HEK293T (cell line): ENCODE data around the gene DMRT1.
"Not testable (repeated sequence)": the region's sequence is repeated elsewhere in the genome, so short reads cannot be mapped to it uniquely, and the experiment has no call there.

Experiments
- CTCF ChIA-PET: fragments of 350-600 bp; formaldehyde crosslinking; extraction: SDS; loops from one replicate; lab custom pipeline; 2021; ENCODE audit warnings: antibody characterized with exemption, inconsistent platforms; lab: Yijun Ruan, JAX
- POLR2A ChIA-PET: fragments of 350-600 bp; formaldehyde crosslinking; extraction: SDS; loops from one replicate; lab custom pipeline; 2020; ENCODE audit warnings: antibody characterized with exemption, inconsistent platforms; lab: Yijun Ruan, JAX
- DNase-seq: peaks from one replicate; pipeline ENCODE4 v3.0.0; 2012; ENCODE audit warnings: mixed read lengths; ENCODE audit errors: extremely low spot score
- ARNT ChIP-seq: fragments of 450-650 bp; IDR thresholded peaks from 2 replicates; pipeline ENCODE4 v1.6.1; 2017; ENCODE audit warnings: mild to moderate bottlenecking
- BHLHE40 ChIP-seq: fragments of 450-650 bp; IDR thresholded peaks from 2 replicates; pipeline ENCODE4 v1.6.1; 2016; ENCODE audit warnings: mild to moderate bottlenecking, moderate library complexity, borderline replicate concordance
- CTBP1 ChIP-seq: fragments of 450-650 bp; IDR thresholded peaks from 2 replicates; pipeline ENCODE4 v1.6.1; 2016; ENCODE audit warnings: borderline replicate concordance
- ELF4 ChIP-seq: fragments of 450-650 bp; IDR thresholded peaks from 2 replicates; pipeline ENCODE4 v1.6.1; 2017; ENCODE audit warnings: antibody characterized with exemption
- FOXA1 ChIP-seq: fragments of 450-650 bp; IDR thresholded peaks from 2 replicates; pipeline ENCODE4 v1.6.1; 2016; ENCODE audit warnings: mild to moderate bottlenecking
- FOXK2 ChIP-seq: fragments of 450-650 bp; IDR thresholded peaks from 2 replicates; pipeline ENCODE4 v1.6.1; 2016; ENCODE audit warnings: mild to moderate bottlenecking
- FOXM1 ChIP-seq: fragments of 450-650 bp; IDR thresholded peaks from 2 replicates; pipeline ENCODE4 v1.6.1; 2017; ENCODE audit warnings: mild to moderate bottlenecking, borderline replicate concordance
- HDGF ChIP-seq: fragments of 450-650 bp; IDR thresholded peaks from 2 replicates; pipeline ENCODE4 v1.6.1; 2017; ENCODE audit warnings: antibody characterized with exemption, borderline replicate concordance
- L3MBTL2 ChIP-seq: fragments of 450-650 bp; conservative IDR thresholded peaks from 2 replicates; pipeline ENCODE4 v1.6.1; 2016; ENCODE audit warnings: mild to moderate bottlenecking
- LEF1 ChIP-seq: fragments of 450-650 bp; IDR thresholded peaks from 2 replicates; pipeline ENCODE4 v1.6.1; 2017; ENCODE audit warnings: mild to moderate bottlenecking, borderline replicate concordance
- NFRKB ChIP-seq: fragments of 450-650 bp; IDR thresholded peaks from 2 replicates; pipeline ENCODE4 v1.6.1; 2016; ENCODE audit warnings: mild to moderate bottlenecking, moderate library complexity
- PKNOX1 ChIP-seq: fragments of 450-650 bp; IDR thresholded peaks from 2 replicates; pipeline ENCODE4 v1.6.1; 2016
- SP1 ChIP-seq: fragments of 450-650 bp; IDR thresholded peaks from 2 replicates; pipeline ENCODE4 v1.6.1; 2017
- SUZ12 ChIP-seq: fragments of 450-650 bp; IDR thresholded peaks from 2 replicates; pipeline ENCODE4 v1.6.1; 2016; ENCODE audit warnings: mild to moderate bottlenecking
- TARDBP ChIP-seq: fragments of 450-650 bp; IDR thresholded peaks from 2 replicates; pipeline ENCODE4 v1.6.1; 2016
- ZNF384 ChIP-seq: fragments of 450-650 bp; IDR thresholded peaks from 2 replicates; pipeline ENCODE4 v1.6.1; 2016

Gene DMRT1

GRCh38 chr9:859251-859650 lies 17.8 kb downstream of the DMRT1 start:
- POLR2A ChIA-PET: no interaction called here
- CTCF ChIA-PET: no interaction called here
- DNase-seq: no peak
- no peak for TF ChIP-seq FOXM1
- no peak for TF ChIP-seq ARNT
- TF ChIP-seq ELF4: no peak
- TF ChIP-seq FOXA1: no peak
- TF ChIP-seq SP1: no peak
- TF ChIP-seq NFRKB: no peak
- no peak for TF ChIP-seq ZNF384
- no peak for TF ChIP-seq PKNOX1
- TF ChIP-seq TARDBP: no peak
- TF ChIP-seq HDGF: no peak
- no peak for TF ChIP-seq SUZ12
- no peak for TF ChIP-seq BHLHE40
- TF ChIP-seq LEF1: no peak
- TF ChIP-seq CTBP1: no peak
- TF ChIP-seq FOXK2: no peak
- TF ChIP-seq L3MBTL2: no peak

DNA sequence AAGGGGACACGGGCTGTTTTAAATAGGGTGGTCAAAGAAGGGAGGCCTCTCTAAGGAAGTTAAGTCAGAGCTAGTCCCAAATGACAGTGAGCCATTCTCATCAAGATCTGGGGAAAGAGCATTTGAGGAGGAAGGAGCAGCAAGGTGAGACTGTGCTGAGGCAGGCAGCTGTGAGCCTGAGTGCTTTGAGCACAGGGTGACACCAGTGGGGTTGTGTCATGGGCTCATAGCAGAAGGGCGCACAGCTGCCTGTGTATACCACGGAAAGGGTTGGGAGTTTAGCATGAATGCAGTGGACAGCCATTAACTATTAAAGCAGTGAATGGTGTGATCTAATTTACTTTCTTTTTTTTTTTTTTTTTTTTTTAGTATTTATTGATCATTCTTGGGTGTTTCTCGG lies 19.2 kb downstream of the DMRT1 start:
- DNase-seq: no peak
- no peak for TF ChIP-seq SP1
- ChIA-PET CTCF (no interaction called here), POLR2A (no interaction called here)

DNA sequence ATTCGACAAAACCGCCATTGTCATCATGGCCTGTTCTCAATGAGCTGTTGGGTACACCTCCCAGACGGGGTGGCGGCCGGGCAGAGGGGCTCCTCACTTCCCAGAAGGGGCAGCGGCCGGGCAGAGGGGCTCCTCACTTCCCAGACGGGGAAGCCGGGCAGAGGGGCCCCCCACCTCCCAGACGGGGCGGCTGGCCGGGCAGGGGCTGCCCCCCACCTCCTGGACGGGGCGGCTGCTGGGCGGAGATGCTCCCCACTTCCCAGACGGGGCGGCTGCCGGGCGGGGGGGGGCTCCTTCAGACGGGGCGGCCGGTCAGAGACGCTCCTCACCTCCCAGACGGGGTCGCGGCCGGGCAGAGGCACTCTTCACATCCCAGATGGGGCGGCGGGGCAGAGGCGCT lies 20.0 kb downstream of the DMRT1 start:
- DNase-seq, POLR2A ChIA-PET, CTCF ChIA-PET: not testable (repeated sequence)

DNA sequence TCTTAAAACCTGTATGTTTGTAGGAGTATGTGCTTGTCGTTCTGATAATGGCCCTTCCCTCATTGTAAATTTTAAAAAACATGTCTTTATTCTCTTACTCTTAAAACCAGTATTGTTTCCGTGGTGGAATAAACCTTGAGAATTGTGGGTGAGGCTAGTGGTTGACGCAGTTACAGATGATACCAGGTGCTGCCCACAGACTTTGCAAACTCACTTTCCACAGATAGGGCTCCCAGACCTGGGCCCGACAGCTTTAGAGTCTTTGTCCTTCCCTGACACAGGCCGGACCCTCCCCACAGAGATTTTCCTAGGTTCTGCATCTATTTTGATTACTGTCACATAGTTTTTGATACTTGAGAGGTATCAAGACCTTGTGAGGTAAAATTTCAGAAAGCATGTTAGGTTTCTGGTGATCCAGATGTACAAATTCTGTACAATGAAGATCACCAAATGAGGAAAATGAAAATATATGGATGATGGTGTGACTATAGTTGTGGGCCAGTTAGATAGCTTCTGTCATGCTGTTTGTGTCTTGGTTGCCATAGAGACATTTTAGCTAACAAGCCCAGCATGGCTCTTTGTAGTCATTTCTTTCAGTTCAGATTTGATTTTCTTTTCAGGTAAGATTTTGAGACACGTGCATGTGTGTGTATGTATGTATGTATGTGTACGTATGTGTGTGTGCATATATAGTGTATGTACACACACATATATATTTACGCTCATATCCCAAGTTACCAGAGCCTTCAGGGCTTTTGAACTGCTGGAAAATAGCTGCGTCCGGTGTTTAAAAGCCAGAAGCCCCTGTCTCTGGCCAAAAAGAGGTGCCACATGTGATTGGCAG lies 33.8 kb downstream of the DMRT1 start:
- TF ChIP-seq CTBP1 (no peak), BHLHE40 (no peak), ZNF384 (no peak), FOXM1 (no peak), SP1 (no peak), SUZ12 (no peak), HDGF (no peak), LEF1 (no peak), TARDBP (no peak), FOXA1 (no peak)
- CTCF ChIA-PET: no interaction called here
- no peak for DNase-seq
- POLR2A ChIA-PET: no interaction called here

- TF ChIP-seq ZNF384 (no peak), NFRKB (no peak), FOXK2 (no peak)
- no peak for DNase-seq
- ChIA-PET CTCF (interaction anchor here (0.7 kb wide), 1 partner anchor 505 kb away, joined by 4 read pairs; no protein-coding TSS in a partner anchor), POLR2A (no interaction called here)
These were observed 34.9 kb downstream of the DMRT1 start for GRCh38 chr9:876425-876824.

DNA sequence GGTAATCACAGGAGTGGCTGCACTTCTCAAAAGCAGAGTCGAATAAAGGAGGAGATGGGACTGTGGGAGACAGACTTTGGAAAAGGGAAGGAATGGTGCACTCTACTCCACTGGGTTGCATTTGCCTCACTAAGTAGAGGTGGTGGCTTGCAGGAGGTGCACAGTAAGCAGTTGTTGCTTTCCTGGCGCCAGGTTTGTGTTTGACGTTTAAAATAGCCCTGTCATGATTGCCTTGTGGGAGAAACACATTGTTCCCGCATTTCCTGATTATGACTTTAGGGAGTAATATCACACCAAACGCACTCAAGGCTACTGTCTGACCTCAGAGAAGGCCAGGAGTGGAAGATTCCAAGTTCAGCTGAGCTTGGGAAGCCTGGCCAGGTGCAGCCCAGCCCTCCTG lies 36.7 kb downstream of the DMRT1 start:
- POLR2A ChIA-PET: no interaction called here
- no peak for DNase-seq
- TF ChIP-seq TARDBP (no peak), ARNT (no peak), FOXA1 (no peak), CTBP1 (no peak)
- CTCF ChIA-PET: no interaction called here

DNA sequence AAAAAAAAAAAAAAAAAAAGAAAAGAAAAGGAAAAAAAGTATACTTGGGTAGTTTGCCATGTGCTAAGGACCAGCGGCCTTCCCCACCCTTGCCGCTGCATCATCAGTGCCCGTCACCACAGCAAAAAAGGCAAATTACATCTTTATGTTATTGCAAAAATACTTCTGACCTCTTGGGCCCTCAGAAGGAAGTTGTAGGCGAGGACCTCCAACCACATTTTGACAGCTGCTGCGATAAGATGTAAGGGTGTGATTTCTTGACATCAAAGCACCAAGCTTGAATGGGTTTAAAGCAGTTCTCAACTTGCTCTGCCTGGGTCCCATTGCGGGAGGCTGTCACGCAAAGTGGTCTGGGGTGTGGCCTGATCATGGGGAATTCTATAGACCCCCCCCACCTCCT lies 39.2 kb downstream of the DMRT1 start:
- ChIA-PET POLR2A (no interaction called here), CTCF (no interaction called here)
- TF ChIP-seq NFRKB: no peak
- no peak for TF ChIP-seq FOXM1
- no peak for DNase-seq

DNA sequence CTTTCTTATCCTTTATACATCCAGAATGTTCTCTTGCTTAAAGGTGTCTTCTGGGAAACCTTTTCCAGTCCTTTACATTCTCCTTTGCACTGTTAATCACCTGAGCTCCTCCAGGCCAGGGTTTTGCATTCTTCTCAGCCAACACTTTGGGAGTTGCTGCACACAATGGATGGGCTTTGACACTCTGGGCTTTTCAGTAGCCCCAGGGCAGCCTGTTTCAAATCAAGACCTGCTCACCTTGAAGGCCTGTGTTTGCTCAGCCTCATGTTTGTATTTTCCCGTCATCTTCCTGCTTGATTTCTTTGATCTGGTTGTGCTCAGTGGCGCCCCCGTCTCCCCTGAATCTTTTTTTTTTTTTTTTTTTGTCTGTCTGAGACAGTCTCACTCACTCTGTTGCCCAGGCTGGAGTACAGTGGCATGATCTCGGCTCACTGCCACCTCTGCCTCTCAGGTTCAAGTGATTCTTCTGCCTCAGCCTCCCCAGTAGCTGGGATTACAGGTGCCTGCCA lies 41.0 kb downstream of the DMRT1 start:
- ChIA-PET POLR2A (no interaction called here), CTCF (no interaction called here)
- DNase-seq: no peak
- TF ChIP-seq HDGF (no peak), FOXM1 (no peak), ARNT (no peak), L3MBTL2 (no peak), SP1 (no peak), LEF1 (no peak), ZNF384 (no peak), NFRKB (no peak), ELF4 (no peak)

DNA sequence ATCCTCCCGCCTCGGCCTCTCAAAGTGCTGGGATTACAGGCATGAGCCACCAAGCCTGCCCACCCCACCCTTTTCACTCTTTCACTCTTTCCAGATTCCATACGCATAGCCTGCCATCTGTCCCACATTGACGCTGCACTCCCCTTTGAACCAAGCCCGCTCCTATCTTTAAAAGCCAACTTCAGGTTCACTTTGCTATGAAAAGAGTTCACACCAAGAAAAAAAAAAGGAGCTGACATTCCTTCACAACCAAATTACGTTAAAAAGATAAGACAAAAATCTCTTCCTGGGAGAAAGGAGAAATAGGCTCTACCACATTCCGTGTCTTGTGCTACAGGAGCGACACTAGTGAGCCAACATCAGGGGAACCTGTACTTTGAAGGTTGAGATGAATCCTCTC lies 41.5 kb downstream of the DMRT1 start:
- ChIA-PET CTCF (no interaction called here), POLR2A (no interaction called here)
- TF ChIP-seq TARDBP (no peak), ELF4 (no peak)
- DNase-seq: no peak
